ENCODE measurements around the gene PIK3CB. TPM values are rescaled to one million over a fixed set of nuclear protein-coding genes. Genes with fewer than 3 reads are reported as not detected.

Gene PIK3CB
- total and polyA plus RNA-seq, 2 of the 8 experiments (the other 6 are each of a cell fraction or from before 2014, with no cell fraction given), result 8.3 to 35.2 TPM

DNA sequence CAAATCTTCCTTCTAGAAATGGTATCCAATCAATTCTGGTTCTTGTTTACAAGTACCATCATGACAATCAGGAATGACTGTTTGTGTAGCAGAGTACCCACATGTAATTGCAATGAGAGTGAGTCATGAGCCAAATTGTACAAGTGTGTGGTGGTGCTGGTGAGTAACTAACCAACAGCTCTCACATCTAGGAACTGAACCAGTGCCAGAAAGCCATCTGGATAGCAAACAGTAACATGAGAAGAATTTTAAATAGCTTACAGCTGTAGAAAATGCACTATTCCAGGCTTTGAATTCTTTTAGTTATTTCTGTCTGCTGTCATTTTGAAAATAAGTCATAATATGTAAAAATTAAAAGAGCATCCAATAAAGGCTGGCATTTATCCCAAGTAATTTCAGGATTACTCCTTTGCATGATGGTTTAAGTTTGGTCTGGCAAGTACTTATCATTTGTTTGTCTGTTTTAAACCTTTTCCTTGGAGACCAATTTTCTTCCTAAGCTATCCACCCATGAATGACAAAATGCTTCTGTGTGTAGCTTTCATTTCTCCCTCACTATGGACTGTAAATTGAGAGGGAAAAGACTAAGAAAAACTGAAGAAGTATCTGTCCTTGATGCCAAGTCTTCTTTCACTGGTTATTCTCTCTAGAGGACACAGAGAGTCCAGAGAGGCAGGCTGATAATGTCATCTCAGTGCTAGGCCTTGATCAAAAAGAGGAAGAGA is 60.0 kb downstream of the PIK3CB start (continued):
- TF ChIP-seq SP2 (IDR thresholded peaks at IDR 0.05; ENCODE audit: low read length), result no peak
- TF ChIP-seq CHD1 (IDR thresholded peaks at IDR 0.05; ENCODE audit: low read depth, low read length), result no peak
- no peak for TF ChIP-seq SAP30 (IDR thresholded peaks at IDR 0.05; ENCODE audit: insufficient read depth, insufficient replicate concordance, low read length)
- TF ChIP-seq, protein P1, sequence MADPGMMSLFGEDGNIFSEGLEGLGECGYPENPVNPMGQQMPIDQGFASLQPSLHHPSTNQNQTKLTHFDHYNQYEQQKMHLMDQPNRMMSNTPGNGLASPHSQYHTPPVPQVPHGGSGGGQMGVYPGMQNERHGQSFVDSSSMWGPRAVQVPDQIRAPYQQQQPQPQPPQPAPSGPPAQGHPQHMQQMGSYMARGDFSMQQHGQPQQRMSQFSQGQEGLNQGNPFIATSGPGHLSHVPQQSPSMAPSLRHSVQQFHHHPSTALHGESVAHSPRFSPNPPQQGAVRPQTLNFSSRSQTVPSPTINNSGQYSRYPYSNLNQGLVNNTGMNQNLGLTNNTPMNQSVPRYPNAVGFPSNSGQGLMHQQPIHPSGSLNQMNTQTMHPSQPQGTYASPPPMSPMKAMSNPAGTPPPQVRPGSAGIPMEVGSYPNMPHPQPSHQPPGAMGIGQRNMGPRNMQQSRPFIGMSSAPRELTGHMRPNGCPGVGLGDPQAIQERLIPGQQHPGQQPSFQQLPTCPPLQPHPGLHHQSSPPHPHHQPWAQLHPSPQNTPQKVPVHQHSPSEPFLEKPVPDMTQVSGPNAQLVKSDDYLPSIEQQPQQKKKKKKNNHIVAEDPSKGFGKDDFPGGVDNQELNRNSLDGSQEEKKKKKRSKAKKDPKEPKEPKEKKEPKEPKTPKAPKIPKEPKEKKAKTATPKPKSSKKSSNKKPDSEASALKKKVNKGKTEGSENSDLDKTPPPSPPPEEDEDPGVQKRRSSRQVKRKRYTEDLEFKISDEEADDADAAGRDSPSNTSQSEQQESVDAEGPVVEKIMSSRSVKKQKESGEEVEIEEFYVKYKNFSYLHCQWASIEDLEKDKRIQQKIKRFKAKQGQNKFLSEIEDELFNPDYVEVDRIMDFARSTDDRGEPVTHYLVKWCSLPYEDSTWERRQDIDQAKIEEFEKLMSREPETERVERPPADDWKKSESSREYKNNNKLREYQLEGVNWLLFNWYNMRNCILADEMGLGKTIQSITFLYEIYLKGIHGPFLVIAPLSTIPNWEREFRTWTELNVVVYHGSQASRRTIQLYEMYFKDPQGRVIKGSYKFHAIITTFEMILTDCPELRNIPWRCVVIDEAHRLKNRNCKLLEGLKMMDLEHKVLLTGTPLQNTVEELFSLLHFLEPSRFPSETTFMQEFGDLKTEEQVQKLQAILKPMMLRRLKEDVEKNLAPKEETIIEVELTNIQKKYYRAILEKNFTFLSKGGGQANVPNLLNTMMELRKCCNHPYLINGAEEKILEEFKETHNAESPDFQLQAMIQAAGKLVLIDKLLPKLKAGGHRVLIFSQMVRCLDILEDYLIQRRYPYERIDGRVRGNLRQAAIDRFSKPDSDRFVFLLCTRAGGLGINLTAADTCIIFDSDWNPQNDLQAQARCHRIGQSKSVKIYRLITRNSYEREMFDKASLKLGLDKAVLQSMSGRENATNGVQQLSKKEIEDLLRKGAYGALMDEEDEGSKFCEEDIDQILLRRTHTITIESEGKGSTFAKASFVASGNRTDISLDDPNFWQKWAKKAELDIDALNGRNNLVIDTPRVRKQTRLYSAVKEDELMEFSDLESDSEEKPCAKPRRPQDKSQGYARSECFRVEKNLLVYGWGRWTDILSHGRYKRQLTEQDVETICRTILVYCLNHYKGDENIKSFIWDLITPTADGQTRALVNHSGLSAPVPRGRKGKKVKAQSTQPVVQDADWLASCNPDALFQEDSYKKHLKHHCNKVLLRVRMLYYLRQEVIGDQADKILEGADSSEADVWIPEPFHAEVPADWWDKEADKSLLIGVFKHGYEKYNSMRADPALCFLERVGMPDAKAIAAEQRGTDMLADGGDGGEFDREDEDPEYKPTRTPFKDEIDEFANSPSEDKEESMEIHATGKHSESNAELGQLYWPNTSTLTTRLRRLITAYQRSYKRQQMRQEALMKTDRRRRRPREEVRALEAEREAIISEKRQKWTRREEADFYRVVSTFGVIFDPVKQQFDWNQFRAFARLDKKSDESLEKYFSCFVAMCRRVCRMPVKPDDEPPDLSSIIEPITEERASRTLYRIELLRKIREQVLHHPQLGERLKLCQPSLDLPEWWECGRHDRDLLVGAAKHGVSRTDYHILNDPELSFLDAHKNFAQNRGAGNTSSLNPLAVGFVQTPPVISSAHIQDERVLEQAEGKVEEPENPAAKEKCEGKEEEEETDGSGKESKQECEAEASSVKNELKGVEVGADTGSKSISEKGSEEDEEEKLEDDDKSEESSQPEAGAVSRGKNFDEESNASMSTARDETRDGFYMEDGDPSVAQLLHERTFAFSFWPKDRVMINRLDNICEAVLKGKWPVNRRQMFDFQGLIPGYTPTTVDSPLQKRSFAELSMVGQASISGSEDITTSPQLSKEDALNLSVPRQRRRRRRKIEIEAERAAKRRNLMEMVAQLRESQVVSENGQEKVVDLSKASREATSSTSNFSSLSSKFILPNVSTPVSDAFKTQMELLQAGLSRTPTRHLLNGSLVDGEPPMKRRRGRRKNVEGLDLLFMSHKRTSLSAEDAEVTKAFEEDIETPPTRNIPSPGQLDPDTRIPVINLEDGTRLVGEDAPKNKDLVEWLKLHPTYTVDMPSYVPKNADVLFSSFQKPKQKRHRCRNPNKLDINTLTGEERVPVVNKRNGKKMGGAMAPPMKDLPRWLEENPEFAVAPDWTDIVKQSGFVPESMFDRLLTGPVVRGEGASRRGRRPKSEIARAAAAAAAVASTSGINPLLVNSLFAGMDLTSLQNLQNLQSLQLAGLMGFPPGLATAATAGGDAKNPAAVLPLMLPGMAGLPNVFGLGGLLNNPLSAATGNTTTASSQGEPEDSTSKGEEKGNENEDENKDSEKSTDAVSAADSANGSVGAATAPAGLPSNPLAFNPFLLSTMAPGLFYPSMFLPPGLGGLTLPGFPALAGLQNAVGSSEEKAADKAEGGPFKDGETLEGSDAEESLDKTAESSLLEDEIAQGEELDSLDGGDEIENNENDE (IDR thresholded peaks at IDR 0.05; ENCODE audit: insufficient replicate concordance, low read length), result no peak
- no peak for TF ChIP-seq RNF2 (IDR thresholded peaks at IDR 0.05; ENCODE audit: borderline replicate concordance, low read depth, low read length, missing control alignments, poor library complexity, severe bottlenecking)
